Neural cell (in vitro differentiated cells): ENCODE results near the gene SLCO2B1. TPM values are rescaled to one million over a fixed set of nuclear protein-coding genes. Genes with fewer than 3 reads are reported as not detected.

Experiments used
- H2AFZ ChIP-seq: fragments of 200-600, 300-800 bp; sonication (generic), shearing (Covaris generic); 2 replicates; pipeline ENCODE4 v1.6.0; 2014; ENCODE audit warnings: low read depth, mild to moderate bottlenecking, antibody characterized with exemption, low read length, moderate library complexity
- H3F3A ChIP-seq: fragments of 200-600 bp; shearing (Covaris generic); 2 replicates; pipeline ENCODE4 v1.6.1; 2016; ENCODE audit warnings: mild to moderate bottlenecking, moderate library complexity, mixed read lengths, antibody characterized with exemption, low read length; ENCODE audit not compliant: insufficient read depth, poor library complexity, severe bottlenecking
- H3K27ac ChIP-seq: fragments of 200-600, 300-800 bp; sonication (generic), shearing (Covaris generic); 2 replicates; pipeline ENCODE4 v1.5.1; 2014; ENCODE audit warnings: mild to moderate bottlenecking, low read length, moderate library complexity
- H3K27me3 ChIP-seq: fragments of 300-800, 200-600 bp; sonication (generic), shearing (Covaris generic); 2 replicates; pipeline ENCODE4 v1.6.0; 2014; ENCODE audit warnings: mild to moderate bottlenecking, low read depth, low read length, moderate library complexity; ENCODE audit not compliant: insufficient read depth
- H3K36me3 ChIP-seq: fragments of 300-800, 200-600 bp; sonication (generic), shearing (Covaris generic); 2 replicates; pipeline ENCODE4 v1.5.1; 2014; ENCODE audit warnings: mild to moderate bottlenecking, antibody characterized with exemption, low read length, moderate library complexity; ENCODE audit not compliant: insufficient read depth
- H3K4me2 ChIP-seq: fragments of 300-800, 200-600 bp; sonication (generic), shearing (Covaris generic); 2 replicates; pipeline ENCODE4 v1.6.0; 2014; ENCODE audit warnings: mild to moderate bottlenecking, low read length
- H3K4me3 ChIP-seq: fragments of 300-800, 200-600 bp; sonication (generic), shearing (Covaris generic); 2 replicates; pipeline ENCODE4 v1.5.1; 2014; ENCODE audit warnings: mild to moderate bottlenecking, low read length, moderate library complexity
- H3K79me2 ChIP-seq: fragments of 200-600 bp; shearing (Covaris generic); replicated peaks from 2 replicates; pipeline ENCODE4 v1.6.0; 2014; ENCODE audit warnings: mild to moderate bottlenecking, low read length, moderate library complexity; ENCODE audit not compliant: insufficient read depth
- H3K9ac ChIP-seq: fragments of 300-800, 200-600 bp; sonication (generic), shearing (Covaris generic); 2 replicates; pipeline ENCODE4 v1.6.1; 2016; ENCODE audit warnings: mild to moderate bottlenecking, low read length, mixed read lengths
- H3K9me2 ChIP-seq: fragments of 200-600 bp; shearing (Covaris generic); 2 replicates; pipeline ENCODE4 v1.6.1; 2016; ENCODE audit warnings: mild to moderate bottlenecking, low read length, mixed read lengths; ENCODE audit not compliant: insufficient read depth
- H3K9me3 ChIP-seq: fragments of 200-600, 300-800 bp; sonication (generic), shearing (Covaris generic); 2 replicates; pipeline ENCODE4 v1.6.1; 2016; ENCODE audit warnings: mild to moderate bottlenecking, mixed run types, low read length, moderate library complexity, mixed read lengths
- H4K20me1 ChIP-seq: fragments of 200-600 bp; shearing (Covaris generic); 2 replicates; pipeline ENCODE4 v1.6.1; 2016; ENCODE audit warnings: mild to moderate bottlenecking, mixed run types; ENCODE audit not compliant: insufficient read depth
- EP300 ChIP-seq: fragments of 450-650 bp; conservative IDR thresholded peaks from 2 replicates; pipeline ENCODE4 v1.6.1; 2014; ENCODE audit warnings: antibody characterized with exemption, mild to moderate bottlenecking, moderate library complexity; ENCODE audit not compliant: poor library complexity, severe bottlenecking
- EZH2 ChIP-seq: fragments of 200-600, 300-800 bp; shearing (Covaris generic), sonication (generic); IDR thresholded peaks from 2 replicates; pipeline ENCODE4 v1.6.1; 2014; ENCODE audit warnings: antibody characterized with exemption, low read length, borderline replicate concordance, mild to moderate bottlenecking; ENCODE audit not compliant: insufficient read depth, poor library complexity, severe bottlenecking
- MXI1 ChIP-seq: fragments of 450-650 bp; conservative IDR thresholded peaks from 2 replicates; pipeline ENCODE4 v1.6.1; 2014; ENCODE audit warnings: antibody characterized with exemption, mild to moderate bottlenecking; ENCODE audit not compliant: poor library complexity, severe bottlenecking
- POLR2AphosphoS5 ChIP-seq: IDR thresholded peaks from 2 replicates; pipeline ENCODE4 v1.6.1; 2012
- RAD21 ChIP-seq: fragments of 450-650 bp; conservative IDR thresholded peaks from 2 replicates; pipeline ENCODE4 v1.6.1; 2014; ENCODE audit warnings: antibody characterized with exemption, mild to moderate bottlenecking, moderate library complexity
- SMC3 ChIP-seq: fragments of 450-650 bp; conservative IDR thresholded peaks from 2 replicates; pipeline ENCODE4 v1.6.1; 2014; ENCODE audit warnings: antibody characterized with exemption, mild to moderate bottlenecking, moderate library complexity; ENCODE audit not compliant: poor library complexity
- TAF1 ChIP-seq: IDR thresholded peaks from 2 replicates; pipeline ENCODE4 v1.6.1; 2012; ENCODE audit warnings: low read depth
- polyA plus RNA-seq: library from polyadenylated mRNA; depleted of rRNA; stranded (reverse); fragments of >200 nt; gene quantifications from 2 replicates; pipeline ENCODE4 v1.2.3, GENCODE V29; 2014
- TF ChIP-seq, protein P1 (sequence below): IDR thresholded peaks from 2 replicates; pipeline ENCODE4 v1.6.1; 2012; ENCODE audit warnings: borderline replicate concordance
- TF ChIP-seq, protein P2 (sequence below): fragments of 450-650 bp; IDR thresholded peaks from 2 replicates; pipeline ENCODE4 v1.5.1; 2014; ENCODE audit warnings: antibody characterized with exemption, mild to moderate bottlenecking, moderate library complexity; ENCODE audit not compliant: poor library complexity, severe bottlenecking

The SLCO2B1 gene
- polyA plus RNA-seq, 1 donor from 2014 or later = not detected

DNA sequence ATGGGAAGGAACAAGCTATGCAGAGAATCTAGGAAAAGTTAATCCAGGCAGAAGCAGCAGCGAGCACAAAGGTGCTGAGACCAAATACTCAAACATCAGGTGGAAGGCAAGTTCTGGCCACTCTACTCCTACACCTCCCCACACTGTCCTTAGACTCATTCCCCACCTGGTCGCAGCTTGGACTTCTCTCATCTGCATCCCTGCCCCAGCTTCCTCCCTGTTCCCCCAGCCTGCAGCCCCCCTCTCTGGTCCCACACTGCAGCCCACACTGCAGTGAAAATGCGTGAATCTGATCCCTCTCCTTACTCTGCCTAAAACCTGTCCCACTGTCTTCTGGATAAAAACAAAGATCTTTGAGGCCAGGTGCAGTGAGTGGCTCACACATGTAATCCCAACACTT lies 98.8 kb downstream of the SLCO2B1 start:
- no peak overlapping the region for H3K27ac ChIP-seq
- no peak overlapping the region for H3K9ac ChIP-seq
- no peak overlapping the region for H3K4me2 ChIP-seq
- no peak overlapping the region for H3K4me3 ChIP-seq
- TF ChIP-seq, protein P1, sequence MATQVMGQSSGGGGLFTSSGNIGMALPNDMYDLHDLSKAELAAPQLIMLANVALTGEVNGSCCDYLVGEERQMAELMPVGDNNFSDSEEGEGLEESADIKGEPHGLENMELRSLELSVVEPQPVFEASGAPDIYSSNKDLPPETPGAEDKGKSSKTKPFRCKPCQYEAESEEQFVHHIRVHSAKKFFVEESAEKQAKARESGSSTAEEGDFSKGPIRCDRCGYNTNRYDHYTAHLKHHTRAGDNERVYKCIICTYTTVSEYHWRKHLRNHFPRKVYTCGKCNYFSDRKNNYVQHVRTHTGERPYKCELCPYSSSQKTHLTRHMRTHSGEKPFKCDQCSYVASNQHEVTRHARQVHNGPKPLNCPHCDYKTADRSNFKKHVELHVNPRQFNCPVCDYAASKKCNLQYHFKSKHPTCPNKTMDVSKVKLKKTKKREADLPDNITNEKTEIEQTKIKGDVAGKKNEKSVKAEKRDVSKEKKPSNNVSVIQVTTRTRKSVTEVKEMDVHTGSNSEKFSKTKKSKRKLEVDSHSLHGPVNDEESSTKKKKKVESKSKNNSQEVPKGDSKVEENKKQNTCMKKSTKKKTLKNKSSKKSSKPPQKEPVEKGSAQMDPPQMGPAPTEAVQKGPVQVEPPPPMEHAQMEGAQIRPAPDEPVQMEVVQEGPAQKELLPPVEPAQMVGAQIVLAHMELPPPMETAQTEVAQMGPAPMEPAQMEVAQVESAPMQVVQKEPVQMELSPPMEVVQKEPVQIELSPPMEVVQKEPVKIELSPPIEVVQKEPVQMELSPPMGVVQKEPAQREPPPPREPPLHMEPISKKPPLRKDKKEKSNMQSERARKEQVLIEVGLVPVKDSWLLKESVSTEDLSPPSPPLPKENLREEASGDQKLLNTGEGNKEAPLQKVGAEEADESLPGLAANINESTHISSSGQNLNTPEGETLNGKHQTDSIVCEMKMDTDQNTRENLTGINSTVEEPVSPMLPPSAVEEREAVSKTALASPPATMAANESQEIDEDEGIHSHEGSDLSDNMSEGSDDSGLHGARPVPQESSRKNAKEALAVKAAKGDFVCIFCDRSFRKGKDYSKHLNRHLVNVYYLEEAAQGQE = no peak
- TF ChIP-seq EP300 (no peak), POLR2AphosphoS5 (no peak), TAF1 (no peak), EZH2 (no peak), MXI1 (no peak), RAD21 (no peak)
- TF ChIP-seq, protein P2, sequence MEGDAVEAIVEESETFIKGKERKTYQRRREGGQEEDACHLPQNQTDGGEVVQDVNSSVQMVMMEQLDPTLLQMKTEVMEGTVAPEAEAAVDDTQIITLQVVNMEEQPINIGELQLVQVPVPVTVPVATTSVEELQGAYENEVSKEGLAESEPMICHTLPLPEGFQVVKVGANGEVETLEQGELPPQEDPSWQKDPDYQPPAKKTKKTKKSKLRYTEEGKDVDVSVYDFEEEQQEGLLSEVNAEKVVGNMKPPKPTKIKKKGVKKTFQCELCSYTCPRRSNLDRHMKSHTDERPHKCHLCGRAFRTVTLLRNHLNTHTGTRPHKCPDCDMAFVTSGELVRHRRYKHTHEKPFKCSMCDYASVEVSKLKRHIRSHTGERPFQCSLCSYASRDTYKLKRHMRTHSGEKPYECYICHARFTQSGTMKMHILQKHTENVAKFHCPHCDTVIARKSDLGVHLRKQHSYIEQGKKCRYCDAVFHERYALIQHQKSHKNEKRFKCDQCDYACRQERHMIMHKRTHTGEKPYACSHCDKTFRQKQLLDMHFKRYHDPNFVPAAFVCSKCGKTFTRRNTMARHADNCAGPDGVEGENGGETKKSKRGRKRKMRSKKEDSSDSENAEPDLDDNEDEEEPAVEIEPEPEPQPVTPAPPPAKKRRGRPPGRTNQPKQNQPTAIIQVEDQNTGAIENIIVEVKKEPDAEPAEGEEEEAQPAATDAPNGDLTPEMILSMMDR = no peak
- H4K20me1 ChIP-seq = no peaks in the 10 kb centered on the region
- H3K79me2 ChIP-seq = no peaks in the 10 kb centered on the region
- no peaks in the 10 kb centered on the region for H3K27me3 ChIP-seq
- no peaks in the 10 kb centered on the region for H3K9me3 ChIP-seq
- H3K9me2 ChIP-seq = no peaks in the 10 kb centered on the region
- H3F3A ChIP-seq = no peaks in the 10 kb centered on the region
- no peak overlapping the region for H2AFZ ChIP-seq
- no peaks in the 10 kb centered on the region for H3K36me3 ChIP-seq

DNA sequence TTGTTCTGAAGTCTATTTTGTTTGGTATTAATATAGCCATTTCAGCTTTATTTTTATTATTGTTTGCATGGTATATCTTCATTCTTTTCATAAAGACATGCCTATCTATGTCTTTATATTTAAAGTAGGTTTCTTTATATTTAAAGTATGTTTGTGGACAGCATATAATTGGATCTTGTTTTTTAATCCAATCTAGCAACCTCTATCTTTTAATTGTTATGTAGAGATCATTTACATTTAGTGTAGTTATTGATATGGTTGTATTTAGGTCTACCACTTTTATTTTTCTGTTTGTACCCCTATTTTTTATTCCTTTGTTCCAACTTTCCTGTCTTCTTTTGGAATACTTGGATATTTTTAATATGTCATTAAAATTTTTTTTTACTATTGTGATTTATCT lies 103.4 kb downstream of the SLCO2B1 start:
- H3K9ac ChIP-seq = no peak overlapping the region
- H3F3A ChIP-seq = no peaks in the 10 kb centered on the region

More for the DNA sequence above, 103.4 kb downstream of the SLCO2B1 start:
- H3K27me3 ChIP-seq = no peaks in the 10 kb centered on the region
- no peak overlapping the region for H3K4me3 ChIP-seq
- no peaks in the 10 kb centered on the region for H3K9me3 ChIP-seq
- H3K36me3 ChIP-seq = no peaks in the 10 kb centered on the region
- no peak overlapping the region for H2AFZ ChIP-seq
- H3K9me2 ChIP-seq = no peaks in the 10 kb centered on the region
- TF ChIP-seq, protein P2 = no peak
- TF ChIP-seq MXI1 = no peak
- TF ChIP-seq, protein P1 = no peak
- no peak for TF ChIP-seq EP300
- TF ChIP-seq POLR2AphosphoS5 = no peak
- no peak for TF ChIP-seq TAF1
- TF ChIP-seq SMC3 = no peak
- no peak for TF ChIP-seq RAD21
- TF ChIP-seq EZH2 = no peak
- H3K79me2 ChIP-seq = no peaks in the 10 kb centered on the region
- H3K4me2 ChIP-seq = no peak overlapping the region
- H3K27ac ChIP-seq = no peak overlapping the region
- H4K20me1 ChIP-seq = no peaks in the 10 kb centered on the region
